RKO (cell line): ENCODE data around the gene TRPM2.
"Not testable (repeated sequence)": the region's sequence is repeated elsewhere in the genome, so short reads cannot be mapped to it uniquely, and the experiment has no call there.

Source experiments
- DNase-seq: peaks from one replicate; pipeline ENCODE4 v3.0.0-alpha.2; 2016; ENCODE audit warnings: low spot score

TRPM2 gene

GRCh38 chr21:44397431-44398031 is 44.1 kb downstream of the TRPM2 start:
- no peak for DNase-seq

GRCh38 chr21:44398499-44398898 is 45.1 kb downstream of the TRPM2 start:
- DNase-seq: no peak

GRCh38 chr21:44399151-44399954 is 45.9 kb downstream of the TRPM2 start:
- no peak for DNase-seq

- no peak for DNase-seq
Measured at GRCh38 chr21:44399955-44400790, 46.8 kb downstream of the TRPM2 start.

- no peak for DNase-seq
Measured at GRCh38 chr21:44400791-44401385, 47.5 kb downstream of the TRPM2 start.

GRCh38 chr21:44401386-44402160 is 48.2 kb downstream of the TRPM2 start:
- no peak for DNase-seq

GRCh38 chr21:44402323-44403105 is 49.1 kb downstream of the TRPM2 start:
- DNase-seq: no peak

- DNase-seq: no peak
Measured at GRCh38 chr21:44403106-44404020, 49.9 kb downstream of the TRPM2 start.

GRCh38 chr21:44404482-44404881 is 51.1 kb downstream of the TRPM2 start:
- DNase-seq: not testable (repeated sequence)

- DNase-seq: no peak
Measured at GRCh38 chr21:44405091-44405947, 51.9 kb downstream of the TRPM2 start.

GRCh38 chr21:44405948-44406872 is 52.8 kb downstream of the TRPM2 start:
- DNase-seq: no peak

- DNase-seq: no peak
Measured at GRCh38 chr21:44406953-44407352, 53.5 kb downstream of the TRPM2 start.

- no peak for DNase-seq
Measured at GRCh38 chr21:44407493-44407892, 54.1 kb downstream of the TRPM2 start.

- no peak for DNase-seq
Measured at GRCh38 chr21:44408226-44408625, 54.8 kb downstream of the TRPM2 start.

- no peak for DNase-seq
Measured at GRCh38 chr21:44413566-44414290, 60.3 kb downstream of the TRPM2 start.

- no peak for DNase-seq
Measured at GRCh38 chr21:44414291-44415072, 61.1 kb downstream of the TRPM2 start.
